CD4-positive, alpha-beta T cell treated with Interferon gamma for 1 hour (primary cell): ENCODE data around the gene ZNF488.

Experiments
- DNase-seq: peaks from one replicate; pipeline ENCODE4 v3.0.0-alpha.2; 2020

The ZNF488 gene

GRCh38 chr10:47348661-47349470, 35.2 kb downstream of the ZNF488 start:
- no peak for DNase-seq

GRCh38 chr10:47348138-47348651, 35.9 kb downstream of the ZNF488 start, which contains the start of gene RBP3:
Gene RBP3 (plus strand): TSS chr10:47348363. CDS start chr10:47348485, 122 bp downstream.
- DNase-seq, result no peak

- DNase-seq, result no peak
These were observed 36.8 kb downstream of the ZNF488 start for GRCh38 chr10:47347303-47347675.

- no peak for DNase-seq
These were observed 37.4 kb downstream of the ZNF488 start for GRCh38 chr10:47346581-47347302.

- DNase-seq, result no peak
These were observed 38.9 kb downstream of the ZNF488 start for GRCh38 chr10:47344996-47345870.

GRCh38 chr10:47340608-47341170, 43.4 kb downstream of the ZNF488 start:
- peak; percentile 33 for DNase-seq

- DNase-seq, result no peak
These were observed 44.1 kb downstream of the ZNF488 start for GRCh38 chr10:47339759-47340607.

- no peak for DNase-seq
These were observed 44.8 kb downstream of the ZNF488 start for GRCh38 chr10:47339186-47339735.

- no peak for DNase-seq
These were observed 46.8 kb downstream of the ZNF488 start for GRCh38 chr10:47337310-47337709.

GRCh38 chr10:47336387-47337134, 47.5 kb downstream of the ZNF488 start:
- no peak for DNase-seq

- DNase-seq, result no peak
These were observed 48.2 kb downstream of the ZNF488 start for GRCh38 chr10:47335906-47336305.

GRCh38 chr10:47334466-47335295, 49.4 kb downstream of the ZNF488 start:
- DNase-seq, result no peak

GRCh38 chr10:47333532-47333931, 50.6 kb downstream of the ZNF488 start:
- DNase-seq, result no peak

- DNase-seq, result no peak
These were observed 51.1 kb downstream of the ZNF488 start for GRCh38 chr10:47332946-47333345.

- DNase-seq, result no peak
These were observed 51.7 kb downstream of the ZNF488 start for GRCh38 chr10:47332371-47332770.

GRCh38 chr10:47331954-47332353, 52.1 kb downstream of the ZNF488 start:
- no peak for DNase-seq

GRCh38 chr10:47331491-47331890, 52.6 kb downstream of the ZNF488 start:
- DNase-seq, result no peak

- no peak for DNase-seq
These were observed 53.3 kb downstream of the ZNF488 start for GRCh38 chr10:47330804-47331203.

GRCh38 chr10:47330366-47330765, 53.7 kb downstream of the ZNF488 start:
- no peak for DNase-seq

GRCh38 chr10:47329855-47330254, 54.2 kb downstream of the ZNF488 start:
- no peak for DNase-seq
